Subcutaneous abdominal adipose tissue (tissue), 5 donors: Measurements from ENCODE around the gene OTOF.

ENCODE experiments used
- H3K27ac ChIP-seq: one replicate; pipeline ENCODE4 v1.7.0; 2013; ENCODE audit warnings: low read depth, mild to moderate bottlenecking, inconsistent platforms, low read length, moderate library complexity
- H3K27me3 ChIP-seq, 5 donors: one replicate each; pipeline ENCODE4 v1.7.0; 2013; ENCODE audit warnings: low read length in 5 of 5, inconsistent platforms in 1 of 5; ENCODE audit not compliant: control insufficient read depth in 5 of 5, insufficient read depth in 4 of 5
- H3K36me3 ChIP-seq, 5 donors: one replicate each; pipeline ENCODE4 v1.7.0; 2013; ENCODE audit warnings: low read length in 5 of 5; ENCODE audit not compliant: control insufficient read depth in 5 of 5, insufficient read depth in 5 of 5
- H3K4me1 ChIP-seq, 5 donors: one replicate each; pipeline ENCODE4 v1.7.0; 2013; ENCODE audit warnings: low read length in 5 of 5, mild to moderate bottlenecking in 3 of 5, moderate library complexity in 1 of 5; ENCODE audit not compliant: control insufficient read depth in 5 of 5, insufficient read depth in 5 of 5
- H3K4me3 ChIP-seq, 5 donors: one replicate each; pipeline ENCODE4 v1.7.0; 2013; ENCODE audit warnings: low read length in 5 of 5, low read depth in 1 of 5
- H3K9ac ChIP-seq, 5 donors: one replicate each; pipeline ENCODE4 v1.7.0; 2013; ENCODE audit warnings: low read length in 5 of 5, mild to moderate bottlenecking in 4 of 5, moderate library complexity in 3 of 5
- H3K9me3 ChIP-seq, 5 donors: one replicate each; pipeline ENCODE4 v1.7.0; 2013; ENCODE audit warnings: low read length in 5 of 5; ENCODE audit not compliant: control insufficient read depth in 5 of 5
- donor health status: healthy.
- donor health status: healthy.
- donor health status: healthy.
- donor health status: healthy.
- donor health status: healthy.

The OTOF gene

DNA sequence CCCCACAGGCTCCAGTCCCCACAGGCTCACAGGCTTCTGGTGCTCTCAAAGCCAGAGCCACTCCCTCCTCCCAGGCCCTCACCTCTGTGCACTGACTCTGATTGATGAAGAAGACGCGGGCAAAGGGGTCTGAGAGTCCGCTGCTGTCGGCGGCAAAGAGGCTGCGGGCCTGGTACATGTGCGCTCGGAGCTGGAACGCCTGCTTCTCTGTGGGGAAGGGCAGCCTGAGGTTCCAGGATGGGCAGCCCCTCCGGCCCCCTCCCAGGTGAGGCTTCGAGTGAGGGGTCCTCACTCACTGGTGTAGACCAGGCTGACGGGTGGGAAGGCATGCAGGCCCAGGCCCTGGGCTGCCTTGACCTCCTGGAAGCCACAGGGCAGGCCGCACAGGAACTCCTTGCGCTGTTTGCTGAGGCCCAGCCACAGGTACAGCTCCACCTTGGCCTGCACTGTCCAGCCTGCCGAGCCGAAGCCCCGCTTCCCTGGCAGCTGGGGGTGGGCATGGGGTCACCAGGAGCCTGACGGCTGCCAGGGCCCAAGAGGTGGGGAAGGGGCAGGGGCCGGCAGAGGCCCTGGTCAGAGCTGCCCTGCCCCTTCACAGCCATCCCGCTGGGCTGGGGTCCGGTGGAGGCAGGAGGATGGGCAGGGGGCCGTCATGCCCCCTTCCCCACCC is 2.0 kb downstream of the OTOF start:
- Histone ChIP-seq H3K9ac (no peak overlapping the region), H3K36me3 (peaks cover 0 to 4% (median 0%) of the 10 kb centered on the region in 5 donors), H3K27me3 (no peaks in the 10 kb centered on the region), H3K4me1 (peaks cover 3 to 14% (median 8%) of the 10 kb centered on the region in 5 donors), H3K4me3 (no peak overlapping the region), H3K9me3 (peaks cover 0 to 6% (median 0%) of the 10 kb centered on the region in 5 donors), H3K27ac (no peak overlapping the region)

DNA sequence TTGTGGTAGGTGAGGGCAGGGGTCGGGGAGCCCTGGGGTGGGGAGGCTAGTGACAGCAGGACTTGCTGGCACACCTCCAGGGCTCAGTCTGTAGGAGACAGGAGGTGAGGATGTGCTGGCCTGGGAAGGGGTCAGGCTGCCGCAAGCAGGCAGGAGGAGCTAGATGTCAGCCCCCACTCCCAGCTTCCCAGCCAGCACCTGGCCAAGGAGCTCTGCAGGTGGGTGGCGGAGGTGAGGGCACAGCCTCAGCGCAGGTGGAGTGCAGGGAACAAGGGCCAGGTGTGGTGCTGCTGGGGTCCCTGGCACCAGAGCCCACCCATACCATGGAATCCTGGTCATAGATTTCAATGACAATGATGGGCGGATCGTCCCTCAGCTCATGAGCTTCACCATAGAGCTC is 2.9 kb downstream of the OTOF start:
- H3K4me3 ChIP-seq = no peak overlapping the region
- H3K9ac ChIP-seq = no peak overlapping the region
- peaks cover 0 to 8% (median under 1%) of the 10 kb centered on the region in 5 donors for H3K9me3 ChIP-seq
- H3K27ac ChIP-seq = no peak overlapping the region
- peaks cover 3 to 14% (median 8%) of the 10 kb centered on the region in 5 donors for H3K4me1 ChIP-seq
- peaks cover 0 to 4% (median 0%) of the 10 kb centered on the region in 5 donors for H3K36me3 ChIP-seq
- H3K27me3 ChIP-seq = no peaks in the 10 kb centered on the region

- H3K4me3 ChIP-seq = no peak overlapping the region
- no peaks in the 10 kb centered on the region for H3K27me3 ChIP-seq
- no peak overlapping the region for H3K27ac ChIP-seq
Measured at GRCh38 chr2:26474261-26474785, 3.6 kb downstream of the OTOF start.

DNA sequence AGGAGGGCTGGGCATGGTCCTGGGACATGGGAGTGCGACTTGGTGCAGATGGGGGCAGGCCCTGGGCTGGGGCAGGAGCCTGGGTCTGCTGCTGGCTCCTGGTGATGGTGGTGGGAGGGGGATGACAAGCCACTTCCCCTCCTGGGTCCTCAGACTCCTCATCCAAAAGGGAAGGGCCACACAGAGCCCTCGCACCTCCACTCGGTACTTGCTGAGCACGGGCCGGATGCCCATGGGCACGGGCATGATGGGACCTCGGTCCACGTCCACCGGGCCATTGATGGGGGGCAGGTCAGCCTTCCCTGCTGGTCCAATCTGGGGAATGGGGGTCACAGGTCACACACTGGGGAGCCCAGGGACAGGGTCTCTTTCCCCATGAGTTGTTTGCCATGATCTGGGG is 4.1 kb downstream of the OTOF start:
- peaks cover 0 to 4% (median 0%) of the 10 kb centered on the region in 5 donors for H3K36me3 ChIP-seq
- no peak overlapping the region for H3K9ac ChIP-seq
- H3K27me3 ChIP-seq = no peaks in the 10 kb centered on the region
- no peak overlapping the region for H3K4me3 ChIP-seq
- peaks cover 3 to 14% (median 8%) of the 10 kb centered on the region in 5 donors for H3K4me1 ChIP-seq
- H3K9me3 ChIP-seq = peaks cover 5 to 18% (median 11%) of the 10 kb centered on the region in 5 donors
- H3K27ac ChIP-seq = no peak overlapping the region

More at GRCh38 chr2:26474261-26474785, 3.6 kb downstream of the OTOF start:
- Histone ChIP-seq H3K9ac (no peak overlapping the region), H3K9me3 (peaks cover 2 to 15% (median 8%) of the 10 kb centered on the region in 5 donors), H3K4me1 (peaks cover 3 to 14% (median 8%) of the 10 kb centered on the region in 5 donors), H3K36me3 (peaks cover 0 to 4% (median 0%) of the 10 kb centered on the region in 5 donors)

- Histone ChIP-seq H3K36me3 (peaks cover 0 to 4% (median 0%) of the 10 kb centered on the region in 5 donors), H3K9ac (no peak overlapping the region), H3K9me3 (peaks cover 5 to 18% (median 11%) of the 10 kb centered on the region in 5 donors), H3K27me3 (no peaks in the 10 kb centered on the region), H3K4me3 (no peak overlapping the region), H3K27ac (no peak overlapping the region), H3K4me1 (peaks cover 2 to 10% (median 4%) of the 10 kb centered on the region in 5 donors)
Measured at GRCh38 chr2:26472821-26473655, 4.9 kb downstream of the OTOF start.

- Histone ChIP-seq H3K9ac (no peak overlapping the region), H3K9me3 (peaks cover 5 to 18% (median 11%) of the 10 kb centered on the region in 5 donors), H3K27me3 (no peaks in the 10 kb centered on the region), H3K36me3 (peaks cover 0 to 4% (median 0%) of the 10 kb centered on the region in 5 donors), H3K4me3 (no peak overlapping the region), H3K4me1 (no peaks in the 10 kb centered on the region), H3K27ac (no peak overlapping the region)
Measured at GRCh38 chr2:26471766-26472706, 5.9 kb downstream of the OTOF start.

DNA sequence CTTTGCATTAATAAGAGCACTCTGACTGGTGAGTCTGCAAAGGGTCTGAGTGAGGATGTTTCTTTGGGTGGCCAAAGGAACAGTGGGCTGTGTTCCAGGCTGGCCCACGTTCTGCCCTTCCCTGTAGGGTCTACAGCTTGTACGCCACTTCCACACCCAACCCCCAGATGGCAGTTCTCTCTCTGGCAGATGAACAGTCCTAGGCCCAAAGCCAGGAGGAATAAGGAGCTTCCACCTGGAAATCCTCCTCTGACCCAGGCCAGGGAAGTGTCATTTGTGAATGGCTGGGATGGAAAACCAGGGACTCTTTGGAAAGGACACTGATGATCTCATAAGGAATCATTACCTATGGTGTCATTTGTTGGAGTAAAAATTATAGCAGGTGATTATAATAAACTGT is 6.6 kb downstream of the OTOF start:
- Histone ChIP-seq H3K9me3 (peaks cover 5 to 18% (median 11%) of the 10 kb centered on the region in 5 donors), H3K4me1 (peaks cover 0 to 4% (median 0%) of the 10 kb centered on the region in 5 donors), H3K9ac (no peak overlapping the region), H3K27ac (no peak overlapping the region), H3K27me3 (no peaks in the 10 kb centered on the region), H3K4me3 (no peak overlapping the region), H3K36me3 (peaks cover 0 to 4% (median 0%) of the 10 kb centered on the region in 5 donors)

DNA sequence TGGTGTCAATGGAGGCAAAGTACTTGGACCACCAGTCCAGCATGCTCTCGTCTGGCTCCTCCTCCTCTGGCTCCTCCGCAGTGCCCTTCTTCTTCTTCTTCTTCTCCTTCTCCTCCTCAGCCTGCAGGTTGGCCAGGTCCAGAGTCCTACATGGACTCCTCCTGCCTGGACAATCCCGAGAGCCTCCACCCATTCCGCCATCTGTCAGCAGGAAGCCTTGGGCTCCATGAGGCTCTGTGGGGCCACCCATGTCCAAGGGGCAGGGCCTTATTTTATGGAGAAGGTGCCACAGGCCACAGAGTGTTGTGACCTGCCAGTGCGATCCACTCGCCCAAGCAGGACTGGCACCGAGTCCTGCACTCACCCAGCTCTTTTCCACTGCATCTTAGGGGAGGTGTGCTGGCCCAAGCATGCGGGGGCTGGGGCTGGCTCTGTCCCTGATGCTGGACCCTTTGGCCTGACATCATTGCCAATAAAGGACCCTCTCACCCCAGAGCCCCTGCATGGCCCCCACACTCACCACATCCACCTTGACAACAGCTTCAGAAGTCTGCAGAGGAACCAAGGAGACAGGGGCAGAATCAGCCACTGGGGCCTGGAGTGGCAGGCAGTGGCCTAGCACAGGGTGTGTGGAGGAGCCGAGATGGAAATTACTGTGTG is 7.2 kb downstream of the OTOF start:
- H3K9ac ChIP-seq = no peak overlapping the region
- H3K27me3 ChIP-seq = no peaks in the 10 kb centered on the region
- no peak overlapping the region for H3K27ac ChIP-seq
- H3K4me3 ChIP-seq = no peak overlapping the region
- H3K4me1 ChIP-seq = peaks cover 0 to 4% (median 0%) of the 10 kb centered on the region in 5 donors
- H3K9me3 ChIP-seq = peaks cover 5 to 18% (median 11%) of the 10 kb centered on the region in 5 donors
- H3K36me3 ChIP-seq = peaks cover 0 to 4% (median 0%) of the 10 kb centered on the region in 5 donors

DNA sequence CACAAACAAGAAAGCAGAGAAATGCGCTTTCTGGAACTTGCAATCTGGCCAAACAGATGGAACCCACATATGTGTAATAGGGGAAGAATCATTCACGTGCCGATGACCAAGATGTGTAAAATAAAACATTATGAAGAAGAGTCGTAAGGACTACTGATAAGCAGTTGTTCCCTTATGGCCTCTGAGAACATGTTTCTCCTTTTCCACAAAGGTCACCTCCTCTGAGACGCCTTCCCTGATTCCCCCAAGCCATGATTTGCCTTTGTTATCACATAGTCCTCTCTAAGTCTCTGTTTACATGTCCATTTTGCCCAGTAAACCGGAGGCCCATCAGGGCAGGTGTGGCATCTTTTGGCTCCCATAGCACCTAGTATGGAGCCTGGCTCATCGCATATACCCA is 8.0 kb downstream of the OTOF start:
- no peak overlapping the region for H3K9ac ChIP-seq
- H3K36me3 ChIP-seq = peaks cover 0 to 4% (median 0%) of the 10 kb centered on the region in 5 donors
- no peaks in the 10 kb centered on the region for H3K27me3 ChIP-seq
- H3K4me1 ChIP-seq = peaks cover 0 to 4% (median 0%) of the 10 kb centered on the region in 5 donors
- no peak overlapping the region for H3K27ac ChIP-seq
- no peak overlapping the region for H3K4me3 ChIP-seq
- H3K9me3 ChIP-seq = peaks cover 5 to 18% (median 11%) of the 10 kb centered on the region in 5 donors
